PFSK-1 (cell line): ENCODE data around the gene P4HB.

Source experiments
- FOXP2 ChIP-seq: optimal IDR thresholded peaks from 2 replicates; pipeline ENCODE3; 2011; ENCODE audit warnings: borderline replicate concordance, control low read depth, inconsistent platforms; ENCODE audit not compliant: insufficient read depth; ENCODE audit errors: extremely low read length, extremely low read depth
- POLR2AphosphoS5 ChIP-seq: IDR thresholded peaks from 2 replicates; pipeline ENCODE4 v1.6.1; 2012; ENCODE audit warnings: low read depth, mild to moderate bottlenecking, control low read depth, low read length, moderate library complexity
- SIN3A ChIP-seq: IDR thresholded peaks from 2 replicates; pipeline ENCODE4 v1.6.1; 2012; ENCODE audit warnings: mild to moderate bottlenecking, low read length, moderate library complexity, borderline replicate concordance; ENCODE audit not compliant: insufficient read depth
- TAF1 ChIP-seq: IDR thresholded peaks from 2 replicates; pipeline ENCODE4 v1.6.1; 2012; ENCODE audit warnings: low read length, control low read depth, borderline replicate concordance; ENCODE audit not compliant: insufficient read depth
- TF ChIP-seq, protein P1 (sequence below), 2 experiments: IDR thresholded peaks; 2 replicates each; pipeline versions ENCODE4 v1.6.1 to v1.8.0; 2011 to 2012; ENCODE audit warnings: low read depth in 2 of 2, low read length in 2 of 2, control low read depth in 1 of 2, inconsistent platforms in 1 of 2, mild to moderate bottlenecking in 1 of 2, moderate library complexity in 1 of 2; ENCODE audit not compliant: insufficient read depth in 1 of 2

P4HB gene

DNA sequence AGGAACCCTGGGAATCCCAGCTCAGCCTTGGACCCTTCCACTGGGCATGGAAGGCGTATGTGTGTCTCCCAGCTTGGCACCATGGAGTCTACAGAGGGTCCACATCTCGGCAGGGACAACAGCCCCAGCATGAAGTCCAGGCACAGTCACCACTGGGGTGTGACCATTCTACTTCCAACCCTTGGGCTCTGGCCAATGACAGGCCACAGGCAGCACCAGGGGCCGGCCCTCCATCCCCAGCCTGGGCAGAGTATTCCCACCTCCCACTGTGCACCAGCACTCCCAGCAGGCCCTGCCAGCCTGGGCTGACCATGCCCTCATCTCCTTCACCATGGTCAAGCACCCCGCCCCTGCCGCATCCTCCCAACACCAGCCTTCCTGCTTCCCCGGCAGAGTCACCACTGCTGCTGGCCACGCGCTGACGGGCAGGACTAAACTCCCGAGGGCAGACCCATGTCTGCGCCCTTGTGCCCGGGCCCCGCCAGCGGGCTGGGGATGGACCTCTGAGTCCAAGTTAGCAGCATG lies 15.9 kb downstream of the P4HB start:
- TF ChIP-seq TAF1 = no peak
- TF ChIP-seq, protein P1, sequence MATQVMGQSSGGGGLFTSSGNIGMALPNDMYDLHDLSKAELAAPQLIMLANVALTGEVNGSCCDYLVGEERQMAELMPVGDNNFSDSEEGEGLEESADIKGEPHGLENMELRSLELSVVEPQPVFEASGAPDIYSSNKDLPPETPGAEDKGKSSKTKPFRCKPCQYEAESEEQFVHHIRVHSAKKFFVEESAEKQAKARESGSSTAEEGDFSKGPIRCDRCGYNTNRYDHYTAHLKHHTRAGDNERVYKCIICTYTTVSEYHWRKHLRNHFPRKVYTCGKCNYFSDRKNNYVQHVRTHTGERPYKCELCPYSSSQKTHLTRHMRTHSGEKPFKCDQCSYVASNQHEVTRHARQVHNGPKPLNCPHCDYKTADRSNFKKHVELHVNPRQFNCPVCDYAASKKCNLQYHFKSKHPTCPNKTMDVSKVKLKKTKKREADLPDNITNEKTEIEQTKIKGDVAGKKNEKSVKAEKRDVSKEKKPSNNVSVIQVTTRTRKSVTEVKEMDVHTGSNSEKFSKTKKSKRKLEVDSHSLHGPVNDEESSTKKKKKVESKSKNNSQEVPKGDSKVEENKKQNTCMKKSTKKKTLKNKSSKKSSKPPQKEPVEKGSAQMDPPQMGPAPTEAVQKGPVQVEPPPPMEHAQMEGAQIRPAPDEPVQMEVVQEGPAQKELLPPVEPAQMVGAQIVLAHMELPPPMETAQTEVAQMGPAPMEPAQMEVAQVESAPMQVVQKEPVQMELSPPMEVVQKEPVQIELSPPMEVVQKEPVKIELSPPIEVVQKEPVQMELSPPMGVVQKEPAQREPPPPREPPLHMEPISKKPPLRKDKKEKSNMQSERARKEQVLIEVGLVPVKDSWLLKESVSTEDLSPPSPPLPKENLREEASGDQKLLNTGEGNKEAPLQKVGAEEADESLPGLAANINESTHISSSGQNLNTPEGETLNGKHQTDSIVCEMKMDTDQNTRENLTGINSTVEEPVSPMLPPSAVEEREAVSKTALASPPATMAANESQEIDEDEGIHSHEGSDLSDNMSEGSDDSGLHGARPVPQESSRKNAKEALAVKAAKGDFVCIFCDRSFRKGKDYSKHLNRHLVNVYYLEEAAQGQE (IDR thresholded peaks at IDR 0.05; ENCODE audit: insufficient read depth in 1 of 2, low read depth in 2 of 2, low read length in 2 of 2) = no peak
- no peak for TF ChIP-seq POLR2AphosphoS5
- TF ChIP-seq FOXP2 = no peak
- TF ChIP-seq SIN3A = no peak

DNA sequence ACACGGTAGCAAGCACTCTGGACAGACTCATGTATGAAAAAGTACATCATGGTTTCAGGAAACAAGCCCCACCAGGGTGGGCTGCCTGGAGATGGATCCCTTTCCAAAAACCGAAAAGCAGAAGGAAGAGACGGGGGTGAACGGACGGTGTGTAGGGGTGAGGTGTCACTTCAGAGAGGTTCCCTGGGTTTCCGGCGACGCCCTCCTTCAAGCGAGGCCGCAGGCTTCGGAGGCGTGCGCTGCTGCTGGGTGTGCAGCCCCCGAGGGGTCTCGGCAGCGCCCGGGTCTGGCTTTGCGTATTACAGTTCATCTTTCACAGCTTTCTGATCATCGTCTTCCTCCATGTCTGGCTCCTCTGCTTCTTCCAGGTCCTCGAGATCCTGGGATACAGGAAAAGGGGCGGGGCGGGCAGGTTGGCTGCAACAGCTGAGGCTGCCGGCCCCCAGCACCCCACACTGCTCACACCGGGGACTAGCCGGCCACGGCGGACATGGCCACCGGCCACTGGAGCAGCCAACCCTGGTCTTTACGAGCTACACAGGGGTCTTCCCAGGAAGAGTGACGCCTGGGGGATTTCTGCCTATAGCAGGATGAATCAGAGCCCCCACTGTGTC lies 16.5 kb downstream of the P4HB start:
- no peak for TF ChIP-seq SIN3A
- TF ChIP-seq TAF1 = no peak
- TF ChIP-seq POLR2AphosphoS5 = no peak; the same call in 1 of the 2 replicates
- TF ChIP-seq, protein P1 (IDR thresholded peaks at IDR 0.05; ENCODE audit: insufficient read depth in 1 of 2, low read depth in 2 of 2, low read length in 2 of 2) = no peak
- TF ChIP-seq FOXP2 = no peak

DNA sequence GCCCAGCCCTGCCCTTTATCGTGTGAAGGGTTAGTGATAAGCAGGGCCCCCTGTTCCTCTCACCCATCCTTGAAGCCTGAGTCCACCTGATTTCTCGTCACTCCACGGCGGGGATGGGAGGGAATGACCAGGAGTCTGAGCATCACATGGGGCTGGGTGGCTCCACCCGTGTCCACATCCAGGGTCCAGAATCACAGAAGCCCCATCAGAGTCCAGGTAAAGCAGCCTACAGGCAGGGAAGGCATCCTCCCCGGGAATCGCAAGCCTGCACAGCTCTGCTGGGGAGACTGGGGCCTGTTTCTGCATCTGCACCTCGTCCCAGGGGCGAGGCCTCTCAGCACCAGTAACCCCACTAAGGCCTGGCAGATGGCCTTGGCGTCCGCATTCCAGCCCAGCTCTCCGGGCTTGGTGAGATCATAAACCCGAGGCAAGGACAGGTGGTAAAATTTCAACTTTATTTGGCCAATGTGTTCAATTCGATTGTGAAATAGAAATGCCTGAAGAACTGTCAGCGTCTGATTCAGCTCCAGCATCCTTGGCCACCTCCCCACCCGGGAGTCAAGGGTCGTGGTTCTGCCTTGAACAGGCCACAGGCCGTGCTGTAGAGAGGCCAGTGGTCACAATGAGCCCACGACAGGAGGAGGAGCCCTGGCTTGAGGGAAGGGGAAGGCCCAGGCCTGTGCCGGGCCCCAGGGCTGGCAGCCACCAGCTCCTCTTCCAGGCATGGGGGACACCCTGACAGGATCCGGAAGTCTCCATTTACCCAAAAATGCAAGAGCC lies 17.4 kb downstream of the P4HB start:
- TF ChIP-seq TAF1 (no peak), POLR2AphosphoS5 (no peak; the same call in 1 of the 2 replicates), SIN3A (no peak), FOXP2 (no peak)
- TF ChIP-seq, protein P1 (IDR thresholded peaks at IDR 0.05; ENCODE audit: insufficient read depth in 1 of 2, low read depth in 2 of 2, low read length in 2 of 2) = no peak

DNA sequence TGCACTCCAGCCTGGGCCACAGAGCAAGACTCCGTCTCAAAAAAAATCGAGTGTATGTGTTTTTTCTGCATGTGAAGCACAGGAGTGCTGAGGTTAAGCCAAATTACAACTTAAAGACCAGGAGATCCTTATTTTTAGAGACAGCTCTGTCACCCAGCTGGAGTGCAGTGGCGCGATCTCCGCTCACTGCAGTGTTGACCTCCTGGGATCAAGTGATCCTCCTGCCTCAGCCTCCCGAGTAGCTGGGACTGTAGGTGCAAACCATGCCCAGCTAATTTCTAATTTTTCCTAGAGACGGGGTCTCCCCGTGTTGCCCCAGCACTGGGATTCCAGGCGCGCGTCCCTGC lies 18.0 kb downstream of the P4HB start:
- TF ChIP-seq POLR2AphosphoS5 (no peak; the same call in 1 of the 2 replicates), FOXP2 (no peak), SIN3A (no peak), TAF1 (no peak)
- TF ChIP-seq, protein P1 (IDR thresholded peaks at IDR 0.05; ENCODE audit: insufficient read depth in 1 of 2, low read depth in 2 of 2, low read length in 2 of 2) = no peak
